HL-60/S4 treated with phorbol 12-myristate 13-acetate at 8.2 ng/mL for 4 days and 3 days (cell line): Measurements from ENCODE around the gene TSG101.

Source experiments
- in situ Hi-C: fragments of 300-500 bp; cut with MboI; formaldehyde crosslinking; loops from 2 replicates; pipeline ENCODE4 v1.15.0; 2022; ENCODE audit warnings: low sequenced_read_pairs

Gene TSG101, protein sequence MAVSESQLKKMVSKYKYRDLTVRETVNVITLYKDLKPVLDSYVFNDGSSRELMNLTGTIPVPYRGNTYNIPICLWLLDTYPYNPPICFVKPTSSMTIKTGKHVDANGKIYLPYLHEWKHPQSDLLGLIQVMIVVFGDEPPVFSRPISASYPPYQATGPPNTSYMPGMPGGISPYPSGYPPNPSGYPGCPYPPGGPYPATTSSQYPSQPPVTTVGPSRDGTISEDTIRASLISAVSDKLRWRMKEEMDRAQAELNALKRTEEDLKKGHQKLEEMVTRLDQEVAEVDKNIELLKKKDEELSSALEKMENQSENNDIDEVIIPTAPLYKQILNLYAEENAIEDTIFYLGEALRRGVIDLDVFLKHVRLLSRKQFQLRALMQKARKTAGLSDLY

DNA sequence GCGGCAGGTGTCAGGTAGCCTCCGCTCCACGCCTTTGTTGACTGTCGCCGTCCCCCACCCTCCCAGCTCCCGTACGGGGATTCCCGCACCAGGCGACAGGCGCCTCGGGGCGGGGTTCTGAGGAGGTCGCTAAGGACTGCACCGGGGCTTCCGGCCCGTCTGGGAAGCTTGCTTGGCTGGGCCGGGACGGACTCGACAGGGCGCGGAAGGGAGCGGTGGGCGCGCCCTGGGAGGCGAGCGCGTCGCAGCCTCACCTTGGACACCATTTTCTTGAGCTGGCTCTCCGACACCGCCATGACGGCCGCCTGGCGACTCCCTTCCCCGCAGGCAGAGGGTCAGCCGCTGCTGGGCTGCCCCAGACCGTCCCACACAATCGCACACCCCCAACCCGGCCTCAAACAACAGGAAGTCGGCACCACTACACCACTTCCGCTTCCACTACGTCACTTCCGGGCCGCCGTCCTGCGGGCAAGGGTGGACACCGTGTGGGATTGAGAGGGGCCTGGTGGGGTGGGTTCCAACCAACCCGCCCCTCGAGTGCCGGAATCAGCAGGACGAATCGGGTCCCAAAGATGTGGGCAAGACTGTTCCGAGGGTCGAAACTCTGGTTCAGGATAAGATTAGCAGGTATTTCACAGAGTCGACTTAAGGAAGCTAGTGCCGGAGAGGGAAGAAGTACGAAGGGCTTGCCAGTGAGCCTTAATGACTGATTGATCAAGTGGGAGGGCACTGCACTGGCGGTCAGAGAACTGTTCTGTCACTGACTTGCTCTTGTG, at the start of gene TSG101:
Gene TSG101 (minus strand): TSS at position 422 of the 776 bp plus-strand sequence. CDS start 126 bp downstream, at position 296.
- in situ Hi-C loops, result no loop called here

- in situ Hi-C loops, result no loop called here
Observed at GRCh38 chr11:18575361-18575760, 48.6 kb upstream of the TSG101 start.

DNA sequence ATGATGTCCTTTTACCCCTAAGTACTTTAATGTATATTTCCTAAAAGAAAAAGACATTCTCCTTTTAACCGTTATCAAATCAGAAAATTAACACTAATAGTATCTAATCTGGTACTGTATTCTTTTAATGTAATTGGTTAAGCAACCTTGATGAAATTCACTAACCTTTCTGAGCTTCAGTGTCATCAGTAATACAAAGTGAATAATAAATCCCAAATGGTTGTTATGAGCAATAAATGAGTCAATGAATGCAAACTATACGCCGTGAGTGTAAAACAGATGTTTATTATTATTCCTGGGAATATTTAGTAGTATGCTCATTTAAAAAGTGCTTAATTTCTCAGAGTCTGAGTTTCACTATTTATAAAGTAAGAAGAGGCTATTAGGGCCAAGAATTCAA, 40.3 kb upstream of the TSG101 start:
- in situ Hi-C loops, result no loop called here

- in situ Hi-C loops, result no loop called here
Observed at GRCh38 chr11:18566406-18566805, 39.7 kb upstream of the TSG101 start.

- in situ Hi-C loops, result no loop called here
Observed at GRCh38 chr11:18564149-18564548, 37.4 kb upstream of the TSG101 start.

DNA sequence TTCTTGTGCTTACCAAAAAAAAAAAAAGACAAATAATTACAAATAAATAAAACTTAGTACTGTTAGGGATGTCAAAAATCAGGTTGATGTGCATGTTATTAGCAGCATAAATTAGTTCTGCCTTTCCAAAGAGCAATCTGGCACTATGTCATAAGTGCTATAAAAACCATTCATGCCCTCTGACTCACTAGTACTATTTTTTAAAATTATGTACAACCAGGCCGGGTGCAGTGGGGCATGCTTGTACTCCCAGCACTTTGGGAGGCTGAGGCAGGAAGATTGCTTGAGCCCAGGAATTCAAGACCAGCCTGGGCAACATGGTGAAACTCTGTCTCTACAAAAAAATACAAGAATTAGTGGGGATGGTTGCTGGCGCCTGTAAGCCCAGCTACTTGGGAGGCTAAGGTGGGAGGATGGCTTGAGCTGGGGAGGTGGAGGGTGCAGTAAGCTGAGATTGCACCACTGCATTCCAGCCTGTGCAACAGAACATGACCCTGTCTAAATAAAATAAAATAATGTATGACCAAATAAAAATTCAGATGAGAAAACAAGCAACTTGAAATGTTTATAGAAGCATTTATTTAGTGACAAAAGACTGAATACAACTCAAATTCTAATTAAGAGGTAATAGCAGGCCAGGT, 36.5 kb upstream of the TSG101 start:
- in situ Hi-C loops, result no loop called here

GRCh38 chr11:18548001-18548400, 21.3 kb upstream of the TSG101 start:
- in situ Hi-C loops, result no loop called here

DNA sequence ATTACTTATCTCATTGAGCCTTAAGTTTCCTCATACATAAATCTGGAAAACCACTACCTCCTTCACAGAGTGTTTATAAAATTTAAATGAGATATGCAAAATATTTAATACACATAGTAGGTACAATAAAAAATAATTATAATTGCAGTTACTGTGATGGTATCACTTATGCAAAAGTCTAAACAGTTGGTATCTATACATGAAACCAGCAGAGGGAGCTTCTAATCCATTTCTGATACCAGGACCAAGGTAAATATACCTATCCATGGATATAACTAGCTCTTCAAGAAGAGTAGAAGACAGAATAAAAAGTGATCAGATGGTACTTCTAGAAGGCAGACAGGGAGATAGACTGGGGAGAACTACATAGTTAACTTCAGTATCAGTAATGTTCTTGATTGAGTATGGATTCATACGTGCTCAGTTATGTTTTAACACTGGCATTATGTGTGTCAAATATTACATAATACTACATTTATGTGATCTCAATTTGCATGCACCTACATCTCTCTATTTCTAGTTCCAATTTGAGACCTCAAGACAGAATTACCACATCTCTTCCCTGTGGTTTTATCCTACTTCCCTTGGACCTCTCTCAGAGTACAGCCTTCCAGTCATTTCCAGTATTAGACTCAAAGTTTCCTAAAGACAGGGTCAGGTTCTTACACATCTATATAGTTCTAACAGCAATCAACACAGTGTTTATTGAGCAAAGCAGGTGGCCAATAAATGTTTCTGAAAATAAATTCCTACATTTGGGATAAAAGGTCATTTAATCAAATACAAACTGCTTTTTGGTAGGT, 13.7 kb upstream of the TSG101 start:
- in situ Hi-C loops, result no loop called here

DNA sequence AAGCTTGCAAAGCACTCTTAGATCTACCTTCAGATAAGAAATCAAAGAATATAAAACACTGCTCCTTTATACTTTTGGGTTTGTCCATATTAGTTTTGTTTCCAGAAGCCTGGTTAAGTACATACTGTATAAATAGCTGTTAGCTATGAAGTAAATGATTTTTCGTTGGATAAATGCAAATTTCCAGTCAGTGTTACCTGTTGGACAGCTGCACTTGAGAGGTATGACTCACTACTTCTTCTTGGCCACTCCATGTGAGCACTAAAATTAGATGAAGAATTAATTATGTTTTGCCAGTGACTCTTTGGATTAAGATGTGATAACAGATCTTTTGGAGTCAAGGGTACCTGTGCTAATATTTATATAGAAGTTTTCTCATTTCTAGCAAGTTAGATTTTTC, 9.5 kb upstream of the TSG101 start:
- in situ Hi-C loops, result no loop called here

- in situ Hi-C loops, result no loop called here
Observed at GRCh38 chr11:18534245-18534644, 7.5 kb upstream of the TSG101 start.

DNA sequence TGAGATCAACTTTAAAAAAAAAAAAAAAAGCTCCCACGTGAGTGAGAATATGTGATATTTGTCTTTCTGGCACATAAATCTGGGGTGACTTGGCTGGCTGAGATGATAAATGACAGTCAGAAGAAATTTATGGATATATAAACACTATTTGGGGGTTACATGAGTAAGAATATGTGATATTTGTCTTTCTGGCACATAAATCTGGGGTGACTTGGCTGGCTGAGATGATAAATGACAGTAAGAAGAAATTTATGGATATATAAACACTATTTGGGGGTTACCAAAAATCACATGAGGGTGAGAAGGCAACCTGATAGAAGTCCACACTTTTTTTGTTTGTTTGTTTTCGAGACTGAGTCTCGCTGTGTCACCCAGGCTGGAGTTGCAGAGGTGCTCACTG, 6.6 kb upstream of the TSG101 start:
- in situ Hi-C loops, result no loop called here

DNA sequence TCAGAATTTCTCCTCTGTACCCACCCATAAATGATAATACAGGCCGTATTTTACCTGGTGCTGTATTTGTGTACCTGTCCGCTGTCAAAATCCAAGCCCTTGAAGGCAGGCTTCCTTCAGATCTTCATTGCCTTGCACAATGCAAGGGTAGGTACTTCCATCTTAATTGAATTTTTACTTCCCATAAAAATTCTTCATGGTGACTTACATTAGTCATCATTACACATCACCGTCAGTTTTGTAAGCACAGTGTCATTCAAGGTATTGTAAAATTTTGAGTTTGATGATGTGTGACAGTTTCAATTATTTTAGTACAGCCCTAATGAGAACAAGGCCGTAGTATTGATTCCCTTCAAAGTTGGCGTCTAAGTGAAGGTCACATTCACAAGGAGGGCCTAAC, 770 bp upstream of the TSG101 start:
- in situ Hi-C loops, result no loop called here

GRCh38 chr11:18526130-18526520, 617 bp downstream of the TSG101 start:
- in situ Hi-C loops, result no loop called here

GRCh38 chr11:18524248-18524647, 2.5 kb downstream of the TSG101 start:
- in situ Hi-C loops, result no loop called here

DNA sequence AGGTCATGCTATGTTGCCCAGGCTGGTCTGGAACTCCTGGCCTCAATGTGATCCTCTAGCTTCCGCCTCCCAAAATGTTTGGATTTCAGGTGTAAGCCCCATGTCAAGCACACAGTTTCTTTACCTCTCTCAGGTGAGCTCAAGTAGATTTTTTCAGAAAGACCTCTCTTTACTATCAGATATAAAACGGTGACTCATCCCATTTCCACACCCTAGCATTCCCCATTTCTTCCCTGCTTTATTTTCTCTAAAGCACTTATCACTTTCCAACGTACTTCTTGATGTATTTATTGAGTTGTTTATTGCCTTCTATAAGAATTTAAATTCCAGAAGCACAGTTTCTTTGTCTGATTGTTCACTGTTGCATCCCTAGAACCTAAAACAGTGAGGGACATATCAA, 3.7 kb downstream of the TSG101 start:
- in situ Hi-C loops, result no loop called here

DNA sequence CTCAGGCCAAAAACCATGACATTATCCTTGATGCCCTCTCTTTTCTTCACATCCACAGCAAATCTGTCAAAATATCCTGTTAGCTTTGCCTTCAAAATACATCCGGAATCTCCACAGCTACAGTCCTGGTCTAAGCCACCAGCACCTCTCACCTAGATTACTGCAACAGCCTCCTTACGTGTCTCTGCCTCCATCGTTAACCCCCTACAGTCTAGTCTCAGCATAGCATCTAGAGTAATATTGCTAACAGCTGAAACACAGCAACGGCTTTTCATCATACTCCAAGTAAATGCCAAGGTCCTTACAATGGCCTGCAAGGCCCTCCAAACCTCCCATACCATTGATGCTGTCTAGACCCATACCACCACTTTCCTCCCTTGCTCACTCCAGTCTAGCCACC, 4.4 kb downstream of the TSG101 start:
- in situ Hi-C loops, result no loop called here

GRCh38 chr11:18521122-18521521, 5.6 kb downstream of the TSG101 start:
- in situ Hi-C loops, result no loop called here

- in situ Hi-C loops, result no loop called here
Observed at GRCh38 chr11:18502352-18502751, 24.4 kb downstream of the TSG101 start.

GRCh38 chr11:18501629-18502028, 25.1 kb downstream of the TSG101 start:
- in situ Hi-C loops, result no loop called here

DNA sequence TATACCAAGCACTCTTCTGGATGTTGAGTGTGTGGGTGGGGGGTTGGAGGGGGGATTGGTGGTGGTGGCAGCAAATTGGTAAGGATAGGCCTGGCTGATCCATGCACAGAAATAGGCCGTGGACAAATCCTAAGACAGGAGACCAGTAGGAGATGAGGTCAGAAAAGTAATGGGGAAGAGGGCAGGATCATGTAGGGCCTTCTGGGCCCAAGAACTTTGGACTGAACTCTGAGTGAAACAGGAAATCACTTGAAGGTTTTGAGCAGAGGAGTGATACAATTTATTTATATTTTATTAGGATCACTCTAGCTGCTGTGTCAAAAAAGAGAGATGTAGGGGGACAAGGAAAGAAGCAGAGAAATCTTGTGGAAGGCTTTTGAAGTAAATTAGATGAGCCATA, 28.7 kb downstream of the TSG101 start:
- in situ Hi-C loops, result no loop called here

GRCh38 chr11:18495703-18496102, 31.0 kb downstream of the TSG101 start:
- in situ Hi-C loops, result no loop called here
